DMS79 treated with DMSO at 0.1 percent for 48 hours (cell line): ENCODE measurements around the gene ASPM.
"Not testable (repeated sequence)": the region's sequence is repeated elsewhere in the genome, so short reads cannot be mapped to it uniquely, and the experiment has no call there.

Source experiments
- DNase-seq: peaks from one replicate; lab custom pipeline; 2025; lab: John Stamatoyannopoulos, UW

Gene ASPM

DNA sequence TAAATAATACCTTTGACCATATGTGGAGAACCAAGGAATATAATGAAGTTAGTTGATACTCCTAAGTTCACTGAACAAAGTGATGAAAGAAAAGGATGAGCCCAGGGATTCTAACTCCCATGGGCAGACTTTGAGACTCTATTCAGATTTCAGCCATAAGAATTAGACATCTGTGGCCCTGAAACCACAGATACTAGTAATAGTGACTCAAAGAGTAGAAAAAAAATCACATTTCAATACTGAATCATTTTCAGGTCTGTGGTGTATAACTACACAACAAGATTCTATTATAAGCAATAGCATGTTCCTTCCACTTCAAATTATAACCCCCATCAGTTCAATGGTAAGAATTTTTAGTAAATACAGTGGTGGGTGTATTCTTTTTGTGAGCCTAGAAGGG, 63.0 kb downstream of the ASPM start:
- no peak for DNase-seq

DNA sequence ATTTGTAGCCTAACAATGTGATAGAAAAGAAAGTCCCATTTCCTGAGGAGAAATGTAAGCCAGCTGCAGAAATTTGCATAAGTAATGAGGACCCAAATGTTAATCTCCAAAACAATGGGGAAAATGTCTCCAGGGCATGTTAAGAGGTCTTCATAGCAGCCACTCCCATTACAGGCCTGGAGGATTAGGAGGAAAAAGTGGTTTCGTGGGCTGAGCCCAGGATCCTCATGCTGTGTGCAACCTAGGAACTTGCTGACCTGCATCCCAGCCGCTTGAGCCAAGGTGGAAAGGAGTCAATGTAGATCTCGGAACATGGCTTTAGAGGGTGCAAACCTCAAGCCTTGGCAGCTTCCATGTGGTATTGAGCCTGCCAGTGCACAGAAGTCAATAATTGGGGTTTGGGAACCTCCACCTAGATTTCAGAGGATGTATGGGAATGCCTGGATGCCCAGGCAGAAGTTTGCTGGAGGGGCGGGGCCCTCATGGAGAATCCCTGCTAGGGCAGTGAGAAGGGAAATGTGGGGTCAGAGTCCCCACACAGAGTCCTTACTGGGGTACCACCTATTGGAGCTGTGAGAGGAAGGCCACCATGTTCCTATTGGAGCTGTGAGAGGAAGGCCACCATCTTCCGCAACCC, 65.2 kb downstream of the ASPM start:
- DNase-seq, result no peak

DNA sequence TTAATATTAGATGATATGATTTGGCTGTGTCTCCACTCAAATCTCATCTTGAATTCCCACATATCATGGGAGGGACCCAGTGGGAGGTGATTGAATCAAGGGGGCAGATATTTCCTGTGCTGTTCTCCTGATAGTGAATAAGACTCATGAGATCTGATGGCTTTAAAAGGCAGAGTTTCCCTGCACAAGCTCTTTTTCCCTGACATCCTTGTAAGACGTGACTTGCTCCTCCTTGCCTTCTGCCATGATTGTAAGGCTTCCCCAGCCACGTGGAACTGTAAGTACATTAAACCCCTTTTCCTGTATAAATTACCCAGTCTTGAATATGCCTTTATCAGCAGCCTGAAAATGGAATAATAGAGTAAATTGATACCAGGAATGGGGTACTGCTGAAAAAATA, 66.1 kb downstream of the ASPM start:
- no peak for DNase-seq

DNA sequence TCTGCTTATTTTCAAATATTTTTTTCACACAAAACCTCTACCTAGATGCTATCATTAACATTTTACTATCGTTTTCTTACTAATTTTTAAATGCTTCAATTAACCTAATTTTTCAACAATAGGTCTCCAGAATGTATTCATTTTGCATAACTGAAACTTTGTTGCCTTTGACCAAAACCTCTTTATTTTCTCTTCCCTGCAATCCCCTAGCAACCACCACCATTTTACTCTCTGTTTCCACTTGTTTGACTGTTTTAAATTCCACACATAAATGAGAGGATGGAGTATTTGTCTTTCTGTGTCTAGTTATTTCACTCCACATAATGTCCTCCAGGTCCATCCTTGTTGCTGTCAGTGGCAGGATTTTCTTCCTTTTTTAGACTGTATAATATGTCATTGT, 69.9 kb downstream of the ASPM start:
- no peak for DNase-seq

DNA sequence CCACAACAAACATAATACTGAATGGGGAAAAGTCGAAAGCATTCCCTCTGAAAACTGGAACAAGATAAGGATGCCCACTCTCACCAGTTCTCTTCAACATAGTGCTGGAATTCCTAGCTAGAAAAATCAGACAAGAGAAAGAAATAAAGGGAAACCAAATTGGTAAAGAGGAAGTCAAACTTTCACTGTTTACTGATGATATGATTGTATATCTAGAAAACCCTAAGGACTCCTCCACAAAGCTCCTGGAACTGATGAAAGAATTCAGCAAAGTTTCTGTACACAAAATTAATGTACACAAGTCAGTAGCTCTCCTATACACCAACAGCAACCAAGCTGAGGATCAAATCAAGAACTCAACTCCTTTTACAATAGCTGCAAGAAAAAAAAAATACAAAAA, 72.5 kb downstream of the ASPM start:
- DNase-seq, result no peak

DNA sequence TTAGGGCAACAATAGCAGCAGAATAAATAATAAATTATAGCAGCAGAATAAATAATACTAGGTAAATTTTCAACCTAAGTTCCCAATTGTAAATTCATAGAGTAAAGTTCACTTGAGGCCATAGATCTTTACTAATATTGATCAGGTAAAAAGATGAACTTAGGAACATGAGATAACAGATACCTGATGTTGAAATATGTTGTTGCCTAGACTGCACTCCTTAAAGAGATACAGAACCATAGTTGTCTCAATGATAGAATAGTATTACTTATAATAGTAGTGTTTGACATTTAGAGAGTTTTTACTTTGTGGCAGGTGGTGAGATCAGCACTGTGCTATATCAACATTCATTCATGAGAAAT, 79.0 kb downstream of the ASPM start:
- no peak for DNase-seq

DNA sequence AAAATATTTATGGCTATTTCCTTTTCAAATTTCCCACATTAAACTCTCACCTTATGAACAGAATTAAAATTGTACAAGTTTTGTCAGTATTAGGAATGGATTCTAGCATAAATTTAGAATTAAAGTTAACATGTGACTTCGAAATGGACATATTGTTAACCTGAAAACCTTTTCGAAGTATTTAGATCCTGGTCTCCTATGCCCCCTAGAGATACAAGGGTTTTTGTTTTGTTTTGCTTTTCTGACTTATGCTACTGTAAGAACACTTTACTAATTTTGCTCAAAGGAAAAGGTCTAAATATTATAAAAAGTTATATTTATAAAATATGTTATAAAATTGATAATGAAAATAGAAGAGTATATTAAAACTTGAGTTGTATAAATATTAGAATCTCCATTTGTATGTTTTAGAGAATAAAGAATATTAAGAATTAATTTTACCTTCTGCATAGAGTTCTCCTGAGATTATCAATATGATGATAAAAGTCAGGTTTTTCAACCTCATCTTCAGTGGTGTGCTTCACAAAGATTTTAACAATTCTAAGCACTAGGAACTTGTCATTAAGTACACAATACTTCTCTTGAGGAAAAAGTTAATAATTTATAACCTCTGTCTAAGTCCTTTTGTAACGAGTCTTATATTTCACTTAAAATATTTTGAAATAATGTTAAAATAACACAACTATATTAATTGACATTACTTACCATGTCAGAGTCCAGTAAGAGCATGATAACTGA, 79.6 kb downstream of the ASPM start, which contains the start of gene F13B:
Gene F13B, minus strand, starts transcription at position 542 of the 738 bp plus-strand sequence. Its CDS starts 37 bp downstream, at position 505.
- DNase-seq, result peak; percentile 2

DNA sequence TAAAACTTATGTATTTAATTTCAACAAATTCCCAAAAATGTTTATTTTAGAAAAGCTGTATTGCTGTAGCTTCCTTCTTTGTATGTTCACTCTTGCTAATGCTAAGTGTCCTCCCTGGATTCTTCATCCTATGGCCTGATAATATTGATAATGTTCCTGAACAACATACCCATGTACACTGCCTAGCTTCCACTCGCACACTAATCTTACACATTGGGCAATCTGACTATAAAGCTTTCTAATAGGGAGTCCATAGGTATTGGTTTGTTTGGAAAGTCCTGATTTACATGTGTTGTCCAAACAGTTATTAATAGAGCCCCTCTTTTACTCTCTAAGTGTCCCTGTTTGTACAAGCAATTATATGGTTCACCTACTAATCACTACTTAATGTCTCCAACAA, 80.2 kb downstream of the ASPM start:
- DNase-seq, result no peak

DNA sequence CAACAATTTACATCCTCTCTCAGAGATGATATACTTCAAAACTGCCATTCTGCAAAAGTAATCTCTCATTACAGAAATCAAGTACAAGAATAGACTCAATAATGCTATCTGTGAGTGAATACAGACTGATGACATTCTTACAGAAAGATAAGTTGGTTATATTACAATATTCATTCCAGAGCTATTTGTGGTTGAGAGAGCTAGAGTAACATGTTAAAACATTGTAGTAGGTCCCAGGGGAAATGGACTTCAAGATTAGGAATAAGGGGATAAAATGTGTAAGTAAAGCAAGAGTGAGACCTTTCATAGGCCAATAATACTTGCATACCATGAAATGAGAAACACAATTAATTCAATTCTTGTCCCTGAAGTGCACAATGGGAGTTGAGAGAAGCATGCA, 80.9 kb downstream of the ASPM start:
- no peak for DNase-seq

DNA sequence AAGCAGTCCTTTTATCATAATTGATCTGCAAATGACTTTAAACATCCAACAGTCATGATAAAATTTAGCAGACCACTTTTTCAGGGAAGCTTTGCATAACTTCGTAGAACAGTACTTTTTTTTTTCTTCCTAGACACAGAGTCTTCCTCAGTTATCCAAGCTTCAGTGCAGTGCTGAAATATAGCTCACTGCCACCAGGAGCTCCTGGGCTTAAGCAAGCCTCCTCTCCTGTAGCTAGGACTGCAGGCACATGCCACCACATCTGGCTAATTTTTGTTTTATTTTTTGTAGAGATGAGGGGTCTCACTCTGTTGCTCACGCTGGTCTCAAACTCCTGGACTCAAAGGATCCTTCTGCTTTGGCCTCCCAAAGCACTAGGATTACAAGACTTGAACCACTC, 83.3 kb downstream of the ASPM start:
- DNase-seq, result no peak

DNA sequence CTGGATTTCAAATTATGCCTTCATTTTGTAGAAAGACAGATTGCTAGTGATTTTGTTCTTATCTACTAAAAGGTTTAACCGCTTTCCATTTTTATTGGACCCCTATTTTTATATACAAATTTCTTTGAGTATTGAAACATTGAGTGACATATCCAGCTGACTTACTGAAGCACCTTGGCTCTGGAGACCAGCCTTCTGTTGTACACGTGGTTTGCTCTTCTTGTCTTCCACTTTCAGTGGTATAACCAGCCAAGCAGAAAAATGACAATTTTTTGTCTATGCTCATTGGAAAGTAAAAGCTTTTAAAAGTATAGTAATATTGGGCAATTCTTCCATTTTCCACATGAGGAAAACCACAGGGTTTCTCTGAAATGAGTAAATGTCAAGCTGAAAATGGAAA, 83.8 kb downstream of the ASPM start:
- DNase-seq, result no peak

DNA sequence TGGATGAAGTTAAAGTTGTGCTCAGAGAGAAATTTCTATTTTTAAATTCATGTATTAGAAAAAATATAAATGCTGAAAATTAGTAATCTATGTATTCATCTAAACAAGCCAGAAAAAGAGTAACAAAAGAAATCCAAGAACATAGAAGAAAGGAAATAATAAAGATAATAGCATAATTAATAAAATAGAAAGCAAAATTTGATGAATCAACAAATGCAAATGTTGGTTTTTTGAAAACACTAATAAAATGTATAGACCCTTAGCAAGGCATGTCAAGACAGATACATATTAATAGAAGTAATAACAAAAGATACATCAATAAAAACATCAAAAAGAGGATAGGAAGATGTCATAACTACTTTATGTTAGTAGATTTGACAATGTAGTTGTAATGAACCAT, 97.4 kb downstream of the ASPM start:
- no peak for DNase-seq

DNA sequence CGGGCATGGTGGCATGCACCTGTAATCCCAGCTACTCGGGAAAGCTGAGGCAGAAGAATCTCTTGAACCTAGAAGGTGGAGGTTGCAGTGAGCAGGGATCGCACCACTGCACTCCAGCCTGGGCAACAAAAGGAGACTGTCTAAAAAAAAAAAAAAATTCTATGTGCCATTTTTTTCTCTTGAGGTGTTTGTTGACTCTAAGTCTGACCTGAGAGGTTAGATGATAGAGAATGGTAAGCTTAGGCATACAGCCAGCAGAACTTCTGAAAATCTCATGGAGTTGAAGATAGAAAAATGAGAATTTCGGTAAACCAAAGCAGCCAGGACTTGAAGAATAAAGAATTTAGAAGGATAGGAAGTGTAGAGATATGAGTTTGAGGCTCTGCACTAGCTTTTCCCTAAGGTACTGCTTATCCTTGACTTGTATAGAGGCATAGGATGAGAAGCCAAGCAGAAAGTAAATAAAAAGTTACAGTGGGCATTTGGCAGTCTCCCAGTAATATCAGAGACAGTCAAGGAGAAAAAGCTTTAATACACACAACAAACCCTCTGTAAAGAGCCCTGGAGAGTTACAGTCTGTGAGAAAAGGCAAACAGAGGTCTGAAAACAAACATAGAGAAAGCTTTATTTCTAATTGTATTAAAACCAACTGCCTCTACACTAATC, 103.7 kb downstream of the ASPM start:
- DNase-seq, result peak; percentile 97

DNA sequence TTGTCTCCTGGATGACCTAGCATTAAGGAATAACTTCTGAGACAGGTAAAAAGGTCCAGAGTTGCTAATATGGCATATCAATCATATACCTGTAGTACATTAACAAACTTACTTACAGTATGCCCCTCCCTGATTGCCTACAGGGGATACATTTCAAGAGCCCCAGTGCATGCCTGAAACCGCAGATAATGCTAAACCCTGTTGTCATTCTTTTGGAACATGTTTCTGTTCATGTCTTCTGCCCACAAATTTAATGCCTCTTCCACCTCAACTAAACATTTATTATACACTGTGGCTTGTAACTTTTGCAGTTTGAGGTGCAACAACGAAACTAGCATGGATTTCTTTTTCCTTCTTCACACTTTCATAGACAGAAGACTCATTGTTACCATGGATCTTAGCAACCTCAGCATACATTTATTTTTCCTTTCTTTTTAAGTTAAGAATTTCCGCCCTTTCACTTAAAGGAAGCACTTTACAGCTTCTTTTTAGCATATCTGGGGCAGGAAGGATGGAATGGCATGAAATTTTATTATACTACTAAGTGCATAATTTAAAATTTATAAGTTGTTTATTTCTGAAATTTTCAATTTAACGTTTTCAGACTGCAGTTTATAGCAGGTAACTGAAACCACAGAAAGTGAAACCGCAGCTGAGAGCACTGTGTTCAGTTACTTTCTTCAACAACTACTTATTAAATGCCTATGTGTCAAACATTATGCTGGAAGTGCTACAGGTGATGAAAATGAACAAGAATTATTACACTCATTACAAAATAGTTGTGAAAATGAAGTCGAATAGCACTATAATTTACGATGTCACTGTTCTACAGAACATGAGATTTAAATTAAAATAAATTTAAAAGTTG, 104.7 kb downstream of the ASPM start:
- DNase-seq, result no peak

DNA sequence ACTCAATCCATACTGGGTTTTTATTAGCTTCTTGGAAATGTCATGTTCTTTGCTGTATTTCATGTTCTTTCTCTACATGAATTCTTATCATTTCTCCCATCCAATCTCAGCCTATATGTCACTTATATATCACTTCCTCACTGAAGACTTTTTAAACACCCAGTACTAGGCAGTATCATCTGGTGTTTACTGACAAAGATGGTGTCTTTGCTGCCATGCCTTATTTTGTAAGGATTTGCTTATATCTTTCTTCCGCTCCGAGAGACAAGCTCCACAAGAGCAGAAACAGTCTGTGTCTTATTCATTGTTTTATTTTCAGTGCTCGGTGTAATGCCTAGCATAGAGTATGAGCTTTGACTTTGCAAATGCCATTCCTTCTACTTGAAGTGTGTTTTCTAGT, 109.6 kb downstream of the ASPM start:
- DNase-seq, result no peak

DNA sequence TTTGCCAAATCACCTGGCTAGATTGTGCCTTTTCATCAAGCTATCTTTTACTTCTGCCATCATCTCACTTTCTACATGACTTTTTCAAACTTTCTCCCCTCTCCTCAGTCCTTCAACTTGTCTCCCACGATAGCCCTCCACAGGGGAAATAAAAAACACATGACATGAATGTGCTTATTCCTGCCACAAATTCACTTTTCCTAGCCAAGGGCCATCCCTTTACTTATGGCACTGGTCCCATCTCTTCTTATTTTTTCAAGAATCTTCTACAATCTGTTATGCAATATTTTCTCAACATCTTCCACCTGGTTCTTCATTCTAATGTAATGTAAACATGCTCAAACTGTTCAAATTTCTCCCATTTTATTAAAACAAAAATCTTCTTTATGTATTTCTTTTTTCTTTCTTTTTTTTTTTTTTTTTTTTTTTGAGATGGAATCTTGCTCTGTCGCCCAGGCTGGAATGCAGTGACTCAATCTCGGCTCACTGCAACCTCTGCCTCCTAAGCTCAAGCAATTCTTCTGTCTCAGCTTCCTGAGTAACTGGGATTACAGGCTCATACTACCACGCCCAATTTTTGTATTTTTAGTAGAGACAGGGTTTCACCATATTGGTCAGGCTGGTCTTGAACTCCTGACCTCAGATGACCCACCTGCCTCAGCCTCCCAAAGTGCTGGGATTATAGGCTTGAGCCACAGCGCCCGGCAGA, 111.7 kb downstream of the ASPM start:
- not testable (repeated sequence) for DNase-seq
